ENCODE results near the gene SLC17A9. TPM values are rescaled to one million over a fixed set of nuclear protein-coding genes. Genes with fewer than 3 reads are reported as not detected.

SLC17A9 gene
- total RNA-seq, 1 experiment from 2014 or later = 1.2 TPM

DNA sequence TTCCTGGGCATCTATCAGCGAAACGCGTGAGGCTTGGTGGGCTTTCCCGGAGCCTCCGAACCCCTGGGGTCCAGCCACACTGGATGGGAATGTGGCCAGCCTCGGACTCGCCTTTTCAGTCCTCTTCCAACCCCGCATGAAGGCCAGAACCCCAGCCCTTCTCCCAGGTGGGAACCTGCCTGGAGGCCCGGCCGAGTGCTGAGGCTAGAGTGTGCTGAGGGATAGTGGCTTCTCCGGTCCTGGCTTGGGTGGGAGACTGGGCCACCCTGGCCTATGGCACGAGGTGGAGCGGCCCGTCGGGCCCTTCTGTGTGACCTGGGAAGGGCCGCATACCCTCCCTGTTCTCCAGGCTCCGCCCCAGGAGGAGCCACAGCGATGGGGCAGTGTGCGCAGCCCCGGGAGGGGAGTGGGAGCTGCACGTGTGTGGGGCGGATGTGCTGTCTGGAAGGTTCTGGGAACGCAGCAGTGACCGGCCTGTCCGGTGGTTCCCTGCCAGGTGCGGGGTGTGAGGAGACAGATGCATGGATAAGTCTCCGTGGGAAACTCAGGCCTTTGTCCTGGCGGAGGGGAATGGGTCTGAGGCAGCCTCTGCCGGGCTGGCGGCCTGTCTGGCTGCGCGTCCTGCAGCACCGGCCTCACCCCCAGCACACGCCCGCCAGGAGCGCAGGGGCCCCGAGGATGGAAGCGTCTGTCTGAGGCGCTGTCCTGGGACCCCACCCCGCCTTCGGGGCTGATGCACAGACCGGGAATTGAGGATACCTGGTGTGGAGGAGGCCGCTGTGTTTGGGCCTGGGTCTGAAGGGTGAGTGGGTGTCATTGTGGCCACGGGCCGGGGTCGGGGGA lies 55.4 kb downstream of the SLC17A9 start:
- DNase-seq (ENCODE audit: low spot score) = no peak
- in situ Hi-C loops (cut with HindIII; ENCODE audit: low sequenced_read_pairs) = no loop called here

DNA sequence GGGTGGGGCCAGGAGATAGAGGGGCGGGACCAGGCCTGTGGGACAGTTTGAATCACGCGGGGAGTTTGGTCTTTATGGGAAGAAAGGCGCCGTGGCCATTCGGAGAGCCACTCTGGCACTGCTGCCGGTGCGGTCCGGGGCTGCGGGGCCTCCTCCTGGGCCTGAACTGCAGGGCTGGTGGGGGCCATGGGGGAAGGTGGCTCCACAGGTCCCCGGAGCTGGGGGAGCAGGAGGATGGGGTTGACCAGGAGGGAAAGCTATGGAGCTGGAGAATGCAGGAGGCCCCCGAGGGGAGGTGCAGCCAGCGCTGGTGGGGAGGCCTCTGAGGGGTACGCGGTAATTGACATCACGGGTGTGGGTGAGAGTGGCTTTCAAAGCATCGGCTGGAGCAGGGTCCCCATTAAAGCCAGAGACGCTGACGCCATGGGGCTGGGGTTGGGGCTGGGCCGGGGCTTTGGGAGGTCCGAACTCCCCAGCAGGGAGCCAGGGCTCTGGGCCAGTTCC lies 56.1 kb downstream of the SLC17A9 start:
- DNase-seq (ENCODE audit: low spot score) = no peak
- in situ Hi-C loops (cut with HindIII; ENCODE audit: low sequenced_read_pairs) = no loop called here

DNA sequence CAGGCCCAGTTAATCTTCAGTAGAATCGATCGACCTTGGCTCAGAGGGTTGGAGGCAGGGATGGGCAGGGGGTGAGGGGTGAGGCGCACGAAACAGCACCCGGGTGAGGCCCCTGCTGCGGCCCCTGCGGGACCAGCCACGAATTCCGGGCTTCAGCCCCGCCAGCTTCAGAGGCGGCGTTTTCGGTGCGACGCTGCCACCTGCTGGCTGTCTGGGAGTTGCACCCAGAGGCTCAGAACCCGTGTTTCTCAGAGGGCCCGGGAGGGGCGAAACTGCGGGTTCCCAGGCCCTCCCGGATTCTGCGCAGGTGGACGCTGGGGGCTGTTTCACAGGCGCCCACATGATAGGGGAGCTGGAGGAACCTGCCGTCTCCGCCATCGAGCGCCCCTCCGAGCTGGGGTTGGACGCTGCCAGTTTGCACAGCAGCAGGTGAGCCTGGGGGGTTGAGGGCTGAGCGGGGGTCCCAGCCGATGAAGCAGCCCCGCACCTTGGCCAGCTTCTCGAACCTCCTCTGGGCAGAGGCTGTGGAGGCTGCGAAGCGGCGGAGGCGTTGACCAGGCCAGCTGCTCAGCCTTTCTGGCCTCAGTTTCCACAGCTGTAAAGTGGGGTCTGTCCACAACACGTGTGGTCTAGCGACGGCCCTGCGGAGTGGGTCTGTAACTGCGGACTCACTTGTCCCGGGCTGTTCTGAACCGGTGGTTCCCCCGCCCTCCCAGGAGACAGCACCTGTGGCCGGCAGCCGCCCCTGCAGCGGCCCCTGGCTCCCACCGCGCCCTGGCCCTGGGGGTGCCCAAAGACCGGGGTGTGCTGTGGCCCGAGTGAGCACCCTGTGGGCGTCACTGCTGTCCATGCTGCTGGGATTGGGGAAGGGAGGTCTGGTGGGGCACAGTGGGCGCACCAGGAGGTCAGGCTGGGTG lies 56.8 kb downstream of the SLC17A9 start:
- DNase-seq (ENCODE audit: low spot score) = peak; percentile 65
- in situ Hi-C loops (cut with HindIII; ENCODE audit: low sequenced_read_pairs) = no loop called here

DNA sequence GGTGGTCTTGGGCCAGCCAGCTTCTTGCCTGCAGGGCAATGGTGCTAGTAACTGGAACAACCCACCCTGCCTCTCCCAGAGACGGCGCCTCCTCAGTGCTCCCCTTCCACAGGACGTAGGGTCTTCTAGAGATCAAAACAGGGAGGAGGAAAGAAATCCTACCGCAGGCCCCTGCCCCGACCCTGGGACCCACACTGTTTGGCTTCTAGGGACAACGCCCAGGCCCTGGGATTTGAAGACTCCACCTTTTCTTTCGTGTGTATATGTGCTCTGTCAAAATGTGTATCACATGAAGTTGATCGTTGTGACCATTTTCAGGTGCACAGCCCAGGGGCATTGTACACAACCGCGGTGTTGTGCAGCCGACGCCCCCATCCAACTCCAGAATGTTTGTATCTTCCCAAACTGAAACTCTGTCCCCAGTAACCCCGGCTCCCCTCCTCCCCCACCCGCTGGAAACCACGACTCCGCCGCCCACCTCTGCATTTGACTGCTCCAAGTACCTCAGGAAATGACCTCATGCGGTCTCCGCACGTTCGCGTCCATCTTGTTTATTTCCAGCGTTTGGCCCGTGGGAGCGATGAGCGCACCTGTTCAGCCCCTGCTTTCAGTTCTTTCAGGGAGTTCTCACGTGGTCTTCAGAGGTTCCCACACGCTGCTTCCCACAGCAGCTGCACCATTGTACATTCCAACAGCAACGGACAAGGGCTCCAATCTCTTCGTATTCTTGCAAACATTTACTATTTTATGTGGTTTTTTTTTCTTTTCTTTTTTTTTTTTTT lies 57.7 kb downstream of the SLC17A9 start:
- in situ Hi-C loops (cut with HindIII; ENCODE audit: low sequenced_read_pairs) = no loop called here
- DNase-seq (ENCODE audit: low spot score) = no peak

DNA sequence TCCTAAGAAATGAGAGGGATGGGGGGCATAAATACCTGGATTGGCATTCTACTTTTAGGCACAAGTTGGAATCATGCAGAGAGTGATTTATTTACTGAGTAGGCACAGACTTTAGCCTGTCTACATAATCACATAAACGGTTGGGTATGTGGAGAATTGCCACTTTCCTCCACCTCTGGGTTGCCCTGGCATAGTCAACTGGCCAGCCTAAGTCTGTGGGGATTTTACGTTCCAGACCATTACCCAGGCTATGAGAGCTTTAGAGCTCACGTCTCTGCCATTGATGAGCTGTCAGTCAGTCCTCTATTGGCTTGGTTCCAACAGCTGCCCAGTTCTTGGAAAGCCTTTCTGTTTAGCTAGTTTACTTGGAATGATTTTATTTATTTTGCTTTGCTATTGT lies 59.3 kb downstream of the SLC17A9 start:
- in situ Hi-C loops (cut with HindIII; ENCODE audit: low sequenced_read_pairs) = no loop called here
- DNase-seq (ENCODE audit: low spot score) = no peak

DNA sequence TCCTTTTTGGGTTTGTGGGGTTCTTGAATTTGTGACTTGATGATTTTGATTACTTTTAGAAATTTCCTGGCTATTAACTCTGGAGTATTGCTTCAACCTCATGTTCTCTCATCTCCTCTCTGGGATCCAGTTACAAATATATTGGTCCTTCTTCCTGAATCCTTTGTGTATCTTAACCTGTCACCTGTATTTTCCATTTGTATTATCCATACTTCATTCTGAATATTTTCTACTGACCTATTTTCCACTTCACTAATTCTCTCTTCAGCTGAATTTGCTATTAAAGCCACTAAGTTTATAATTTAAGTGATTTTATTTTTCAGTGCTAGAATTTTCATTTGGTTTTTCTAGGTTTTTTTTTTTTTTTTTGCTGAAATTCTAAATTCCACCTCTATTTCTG lies 60.7 kb downstream of the SLC17A9 start:
- DNase-seq (ENCODE audit: low spot score) = no peak
- in situ Hi-C loops (cut with HindIII; ENCODE audit: low sequenced_read_pairs) = no loop called here

DNA sequence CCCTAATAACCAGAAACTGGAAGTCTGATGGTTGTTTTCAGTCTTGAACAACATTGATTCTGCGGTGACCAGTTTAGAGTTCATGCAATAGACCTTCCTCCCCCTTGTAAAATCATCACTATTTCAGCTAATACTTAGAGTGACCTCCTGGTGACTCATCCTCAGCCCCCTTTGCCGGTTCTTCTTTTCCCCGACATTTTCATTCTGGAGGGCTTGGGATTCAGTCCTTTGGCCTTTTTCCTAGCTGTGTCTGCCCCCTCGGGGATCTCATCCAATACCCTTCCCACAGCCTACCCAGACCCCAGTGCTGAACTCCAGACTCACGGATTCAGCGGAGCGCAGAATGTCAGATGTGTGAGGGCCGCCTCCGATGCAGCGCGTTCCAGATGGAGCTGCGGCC lies 61.8 kb downstream of the SLC17A9 start:
- in situ Hi-C loops (cut with HindIII; ENCODE audit: low sequenced_read_pairs) = no loop called here
- DNase-seq (ENCODE audit: low spot score) = no peak

DNA sequence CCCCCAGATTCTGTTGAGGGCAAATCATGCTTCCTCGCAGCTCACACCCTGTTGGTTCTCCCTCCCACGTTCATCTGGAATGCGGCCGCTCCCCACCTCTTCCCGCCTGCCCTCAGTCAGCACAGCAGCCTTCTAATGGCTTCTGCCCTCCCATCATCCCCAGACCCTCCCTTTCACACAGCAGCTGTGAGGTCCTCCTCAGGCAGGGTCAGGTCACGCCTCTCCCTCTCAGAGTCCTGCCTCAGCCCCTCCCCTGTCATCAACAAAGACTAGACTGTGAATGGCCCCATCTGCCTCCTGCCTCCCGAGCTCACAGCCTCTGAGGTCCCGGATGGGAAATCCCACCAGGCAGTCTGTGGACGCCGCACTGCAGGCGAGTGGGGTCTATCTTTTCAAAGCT lies 62.2 kb downstream of the SLC17A9 start:
- in situ Hi-C loops (cut with HindIII; ENCODE audit: low sequenced_read_pairs) = no loop called here
- DNase-seq (ENCODE audit: low spot score) = no peak

DNA sequence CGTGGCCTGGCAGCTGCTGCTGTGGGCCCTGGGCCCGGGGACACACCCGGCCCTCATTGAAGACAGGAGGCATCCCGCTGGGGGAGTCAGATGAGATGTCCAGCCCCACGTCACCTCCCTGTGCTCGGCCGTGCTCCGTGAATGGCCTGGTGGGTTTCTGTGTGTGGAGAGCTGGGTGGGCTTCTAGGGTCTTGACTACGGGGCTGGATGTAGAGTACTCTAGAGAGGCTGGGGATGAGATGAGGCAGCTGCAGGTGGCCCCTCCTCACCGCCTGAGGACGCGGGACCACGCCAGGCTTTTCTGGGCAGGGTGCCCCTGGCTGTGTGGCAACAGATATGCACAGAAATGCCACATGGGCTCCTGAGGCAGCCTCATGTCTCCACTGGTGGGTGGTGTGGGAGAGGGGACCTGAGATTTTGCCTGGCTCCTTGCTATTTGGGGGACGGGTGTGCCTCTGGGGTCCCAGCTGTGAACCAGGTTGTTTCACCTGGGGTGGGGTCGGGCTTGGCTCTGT lies 62.7 kb downstream of the SLC17A9 start:
- in situ Hi-C loops (cut with HindIII; ENCODE audit: low sequenced_read_pairs) = no loop called here
- DNase-seq (ENCODE audit: low spot score) = no peak

DNA sequence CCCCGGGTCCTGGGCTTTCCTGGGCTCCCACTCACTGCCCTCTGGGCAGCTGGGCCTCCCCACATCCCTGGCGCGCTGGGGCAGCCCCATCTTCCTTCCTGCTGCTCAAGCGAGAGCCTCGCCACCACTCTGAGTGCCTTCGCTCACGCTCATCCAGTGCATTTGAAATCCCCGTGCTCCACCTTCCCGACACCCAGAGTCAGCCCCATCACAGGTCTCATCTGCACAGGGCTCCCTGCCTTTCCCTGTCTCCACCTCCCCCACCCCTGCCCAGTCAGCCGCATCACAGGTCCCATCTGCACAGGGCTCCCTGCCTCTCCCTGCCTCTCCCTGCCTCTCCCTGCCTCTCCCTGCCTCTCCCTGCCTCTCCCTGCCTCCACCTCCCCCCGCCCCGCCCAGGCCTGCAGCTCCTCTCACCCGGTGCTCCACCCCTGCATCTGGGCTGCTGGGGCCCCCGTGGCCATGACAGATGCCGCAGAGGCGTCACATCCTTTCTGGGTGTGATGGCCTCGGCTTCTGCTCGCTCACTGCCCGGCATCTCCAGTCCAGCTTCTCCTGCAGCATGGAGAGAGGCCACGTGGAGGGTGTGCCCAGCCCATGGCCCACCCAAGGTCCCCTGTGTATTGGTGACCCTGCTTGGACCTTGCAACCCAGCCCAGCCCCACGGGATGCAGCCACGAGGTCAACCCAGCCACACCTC lies 63.3 kb downstream of the SLC17A9 start:
- in situ Hi-C loops (cut with HindIII; ENCODE audit: low sequenced_read_pairs) = no loop called here
- DNase-seq (ENCODE audit: low spot score) = no peak

DNA sequence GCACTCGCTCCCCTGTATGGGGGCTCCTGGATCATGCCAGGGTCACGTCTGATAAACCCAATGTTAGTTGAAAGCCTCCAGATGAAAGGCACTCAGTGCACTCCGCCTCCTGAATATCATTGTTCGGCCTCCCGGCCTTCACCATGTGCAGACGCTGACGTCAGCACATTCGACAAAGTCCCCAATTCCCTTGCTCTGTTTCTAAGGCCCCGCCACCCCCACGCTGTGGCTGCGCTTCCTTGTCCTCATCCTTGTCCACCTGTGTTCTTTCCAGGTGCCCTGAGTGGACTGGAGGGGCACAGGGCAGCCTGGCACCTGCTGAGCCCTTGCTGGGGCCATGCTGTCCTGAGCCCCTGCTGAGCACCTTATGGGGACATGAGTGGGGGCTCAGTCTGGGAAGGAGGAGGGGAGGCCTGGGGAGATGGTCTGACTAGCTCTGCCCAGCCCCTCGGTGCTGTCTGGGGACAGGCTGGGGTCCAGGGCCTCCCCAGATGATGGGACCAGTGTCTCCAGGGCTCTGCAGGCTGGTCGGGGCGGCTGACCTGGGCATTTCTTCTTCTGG lies 64.1 kb downstream of the SLC17A9 start:
- in situ Hi-C loops (cut with HindIII; ENCODE audit: low sequenced_read_pairs) = no loop called here
- DNase-seq (ENCODE audit: low spot score) = no peak

DNA sequence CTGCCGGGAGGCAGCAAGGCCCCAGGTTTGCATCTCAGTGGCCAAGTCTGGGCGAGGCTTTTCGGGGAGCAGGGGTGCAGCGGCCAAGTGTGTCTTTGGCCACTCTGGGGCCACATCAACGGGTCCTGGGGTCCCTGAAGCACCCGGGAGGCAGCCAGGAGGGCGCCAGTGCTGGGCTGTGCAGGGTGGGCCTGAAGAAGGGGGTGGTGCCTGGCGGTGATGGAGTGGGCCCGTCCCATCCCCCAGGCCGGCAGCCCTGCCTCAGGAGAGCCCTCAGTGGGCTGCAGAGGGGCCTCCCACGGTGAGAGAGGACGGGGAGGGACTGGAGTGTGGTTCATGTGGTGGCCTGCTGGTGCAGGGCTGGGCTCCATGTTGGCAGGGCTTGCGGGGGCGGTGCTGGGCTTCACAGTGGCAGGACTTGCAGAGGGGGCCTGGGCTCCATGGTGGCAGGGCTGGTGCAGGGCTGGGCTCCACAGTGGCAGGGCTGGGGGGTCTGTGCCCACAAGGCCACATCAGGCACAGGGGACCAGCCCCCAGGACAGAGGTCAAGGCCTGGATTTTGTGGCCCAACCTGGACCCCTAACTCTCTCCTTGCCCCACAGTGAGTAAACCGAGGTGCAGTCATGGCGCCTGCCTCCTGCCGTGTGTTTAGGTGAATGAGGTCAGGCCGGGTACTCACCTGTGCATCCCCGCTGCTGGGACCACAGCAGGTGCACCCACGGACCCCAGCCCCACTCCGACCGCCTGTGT lies 64.7 kb downstream of the SLC17A9 start:
- DNase-seq (ENCODE audit: low spot score) = no peak
- in situ Hi-C loops (cut with HindIII; ENCODE audit: low sequenced_read_pairs) = no loop called here

DNA sequence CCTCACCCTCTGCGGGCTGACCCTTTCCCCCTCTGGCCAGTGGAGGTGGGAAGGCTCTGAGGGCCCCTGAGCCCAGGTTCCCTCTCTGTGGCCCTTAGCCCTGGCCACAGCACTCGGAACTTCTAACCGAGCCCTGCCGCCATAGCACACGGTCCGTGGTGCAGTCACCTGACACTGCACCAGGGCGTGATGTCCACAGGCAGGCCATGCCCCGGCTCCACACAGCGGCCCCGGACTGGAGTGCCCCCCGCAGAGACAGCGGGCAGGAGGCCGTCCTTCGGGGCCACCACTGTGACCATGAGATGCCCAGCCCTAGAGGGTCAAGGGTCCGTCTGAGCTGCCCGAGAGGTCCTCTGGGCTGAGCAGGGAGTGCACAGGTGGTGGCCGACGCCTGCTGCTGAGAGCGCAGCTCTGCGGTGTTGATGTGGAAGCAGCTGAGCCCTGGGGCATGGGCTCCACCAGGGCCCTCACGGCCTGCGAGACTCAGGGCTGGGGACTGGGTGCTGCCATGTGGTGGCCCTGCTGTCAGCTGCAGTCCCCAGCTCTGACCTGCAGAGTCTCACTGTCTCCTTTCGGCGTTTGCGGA lies 65.4 kb downstream of the SLC17A9 start:
- DNase-seq (ENCODE audit: low spot score) = no peak
- in situ Hi-C loops (cut with HindIII; ENCODE audit: low sequenced_read_pairs) = no loop called here

Other genes starting within 250 kb of the SLC17A9 start
- not detected in 2 replicates for gene NTSR1, start 243.9 kb upstream of the SLC17A9 start, total RNA-seq (2014; rRNA removed; shearing (Covaris generic))
- 25.2 and 33.6 TPM in 2 replicates for gene MRGBP, start 156.2 kb upstream of the SLC17A9 start, total RNA-seq (2014; rRNA removed; shearing (Covaris generic))
- 43.9 and 45.6 TPM in 2 replicates for gene OGFR, start 147.9 kb upstream of the SLC17A9 start, total RNA-seq (2014; rRNA removed; shearing (Covaris generic))
- gene COL9A3, start 135.7 kb upstream of the SLC17A9 start, total RNA-seq (2014; rRNA removed; shearing (Covaris generic)) = 8.6 TPM in 2 replicates
- gene TCFL5, start 90.9 kb upstream of the SLC17A9 start, total RNA-seq (2014; rRNA removed; shearing (Covaris generic)) = 23.0 and 24.2 TPM in 2 replicates
- gene DIDO1, start 26.2 kb upstream of the SLC17A9 start, total RNA-seq (2014; rRNA removed; shearing (Covaris generic)) = 24.3 and 36.5 TPM in 2 replicates
- 41.0 and 49.2 TPM in 2 replicates for gene GID8, start 14.6 kb upstream of the SLC17A9 start, total RNA-seq (2014; rRNA removed; shearing (Covaris generic))
- gene BHLHE23, start 54.3 kb downstream of the SLC17A9 start, total RNA-seq (2014; rRNA removed; shearing (Covaris generic)) = not detected in 2 replicates